GM12878 (cell line): Measurements from ENCODE around the gene SERTAD2. TPM values are rescaled to one million over a fixed set of nuclear protein-coding genes. Genes with fewer than 3 reads are reported as not detected.

Source experiments
- CHD4 ChIP-seq: fragments of 200-600 bp; sonication (generic); IDR thresholded peaks from 2 replicates; pipeline ENCODE4 v1.6.1; 2016; ENCODE audit warnings: mild to moderate bottlenecking
- MEF2B ChIP-seq: fragments of 450-650 bp; IDR thresholded peaks from 2 replicates; pipeline ENCODE4 v1.6.1; 2018; ENCODE audit warnings: mild to moderate bottlenecking, moderate library complexity; ENCODE audit not compliant: partially characterized antibody, poor library complexity, severe bottlenecking
- MXI1 ChIP-seq: fragments of 150-350 bp; IDR thresholded peaks from 2 replicates; pipeline ENCODE4 v1.6.1; 2011; ENCODE audit warnings: low read depth, mild to moderate bottlenecking, inconsistent platforms, low read length, improper control_type of control experiment
- NR2F1 ChIP-seq: fragments of 450-650 bp; conservative IDR thresholded peaks from 2 replicates; pipeline ENCODE4 v1.6.1; 2017; ENCODE audit warnings: mild to moderate bottlenecking
- RAD21 ChIP-seq: IDR thresholded peaks from 2 replicates; pipeline ENCODE4 v1.6.1; 2011; ENCODE audit warnings: mild to moderate bottlenecking, low read depth, low read length, moderate library complexity; ENCODE audit not compliant: insufficient read depth
- RB1 ChIP-seq: fragments of 450-650 bp; formaldehyde crosslinking; IDR thresholded peaks from 2 replicates; pipeline ENCODE4 v1.6.1; 2017; ENCODE audit warnings: mild to moderate bottlenecking, borderline replicate concordance
- SMC3 ChIP-seq: IDR thresholded peaks from 2 replicates; pipeline ENCODE4 v1.6.1; 2011; ENCODE audit warnings: low read length, improper control_type of control experiment, borderline replicate concordance
- TCF3 ChIP-seq: IDR thresholded peaks from 2 replicates; pipeline ENCODE4 v1.6.1; 2012; ENCODE audit warnings: low read depth, mild to moderate bottlenecking, low read length, borderline replicate concordance; ENCODE audit not compliant: insufficient read depth
- ZNF24 ChIP-seq: fragments of 450-650 bp; IDR thresholded peaks from 2 replicates; pipeline ENCODE4 v1.6.1; 2017; ENCODE audit warnings: antibody characterized with exemption, mild to moderate bottlenecking
- polyA plus RNA-seq, 11 experiments: library from polyadenylated mRNA; depleted of rRNA in 4 of 11; unstranded in 6 of 11; stranded (reverse) in 5 of 11; fragments of >200 nt; fragmentation: Nextera tagmentation in 4 of 11; fragmentation: Illumina TruSeq in 1 of 11; extraction: Ambion mirVana in 4 of 11; extraction: Trizol in 1 of 11; gene quantifications; 1 replicate in 1 of 11; 2 replicates in 10 of 11; pipeline versions ENCODE4 v1.2.1 to v1.2.3, GENCODE V29; 2011 to 2016; ENCODE audit warnings: inconsistent platforms in 2 of 11, missing spikeins in 2 of 11, low read depth in 1 of 11
- total RNA-seq, 4 experiments: library from RNA; depleted of rRNA in 3 of 4; stranded (reverse); fragments of >200 nt in 3 of 4; fragmentation: Illumina TruSeq in 1 of 4; extraction: Trizol in 1 of 4; gene quantifications; 2 replicates each; pipeline versions ENCODE4 v1.2.1 to v1.2.3, GENCODE V29; 2013 to 2021
- TF ChIP-seq, protein P1 (sequence below): fragments of 450-650 bp; IDR thresholded peaks from 2 replicates; pipeline ENCODE4 v1.6.1; 2016; ENCODE audit warnings: mild to moderate bottlenecking
- TF ChIP-seq, protein P2 (sequence below), 3 experiments: IDR thresholded peaks in 2 of 3; conservative IDR thresholded peaks in 1 of 3; 2 replicates each; pipeline ENCODE4 v1.5.1; 2011; ENCODE audit warnings: low read depth in 3 of 3, low read length in 3 of 3, mild to moderate bottlenecking in 3 of 3, control low read depth in 2 of 3, moderate library complexity in 2 of 3, inconsistent platforms in 1 of 3, mixed read lengths in 1 of 3; ENCODE audit not compliant: control insufficient read depth in 2 of 3, insufficient read depth in 1 of 3; ENCODE audit errors: extremely low read depth in 1 of 3
- TF ChIP-seq, protein P3 (sequence below): fragments of 150-350 bp; IDR thresholded peaks from 2 replicates; pipeline ENCODE4 v1.6.1; 2016; ENCODE audit warnings: low read depth, low read length
- TF ChIP-seq, protein P4 (sequence below): IDR thresholded peaks from 2 replicates; pipeline ENCODE4 v1.6.1; 2012; ENCODE audit warnings: improper control_type of control experiment, low read depth, low read length; ENCODE audit not compliant: insufficient replicate concordance

Gene SERTAD2
- total and polyA plus RNA-seq, 10 of the 15 experiments (the other 5 are each of a cell fraction or from before 2014, with no cell fraction given) = 7.9 to 28.7 (median 20.1) TPM

DNA sequence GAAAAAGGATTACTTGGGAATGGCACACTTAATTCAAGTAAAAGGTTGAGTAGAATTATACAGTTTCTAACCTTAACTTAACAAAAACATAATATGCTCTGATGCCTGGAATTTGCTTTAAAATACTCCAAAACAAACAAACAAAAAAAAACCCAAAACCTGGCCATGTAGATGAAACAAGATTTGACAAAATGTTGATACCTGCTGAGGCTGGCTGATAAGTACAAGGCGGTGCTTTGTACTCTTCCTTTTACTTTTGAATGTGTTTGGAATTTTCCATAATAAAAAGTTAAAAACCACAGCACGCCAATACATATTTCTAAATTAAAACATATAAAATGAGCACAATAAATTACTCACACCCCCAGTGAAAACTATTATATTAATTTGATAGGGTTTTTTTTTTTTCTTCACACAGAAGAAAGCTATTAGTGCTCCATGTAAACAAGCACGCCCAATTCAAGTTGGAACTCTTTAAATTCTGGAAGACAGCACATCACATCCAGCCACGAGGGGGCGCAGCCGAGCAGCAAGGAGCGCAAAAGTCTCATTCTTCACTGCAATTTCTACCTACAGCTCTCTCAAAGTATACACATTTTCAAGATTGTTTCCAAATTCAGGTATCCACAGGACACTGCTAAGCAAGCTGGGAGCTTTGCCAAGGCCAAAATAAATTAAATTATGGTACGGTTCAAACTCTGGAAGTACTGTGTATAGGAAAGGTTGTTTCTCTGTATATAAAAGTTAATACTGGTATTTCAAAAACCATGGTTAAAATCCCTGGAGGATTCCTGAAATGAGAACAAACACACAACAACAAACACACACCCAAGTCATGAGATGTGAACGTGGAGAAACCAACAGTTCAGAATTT lies 7.5 kb downstream of the SERTAD2 start (continued):
- TF ChIP-seq, protein P1, sequence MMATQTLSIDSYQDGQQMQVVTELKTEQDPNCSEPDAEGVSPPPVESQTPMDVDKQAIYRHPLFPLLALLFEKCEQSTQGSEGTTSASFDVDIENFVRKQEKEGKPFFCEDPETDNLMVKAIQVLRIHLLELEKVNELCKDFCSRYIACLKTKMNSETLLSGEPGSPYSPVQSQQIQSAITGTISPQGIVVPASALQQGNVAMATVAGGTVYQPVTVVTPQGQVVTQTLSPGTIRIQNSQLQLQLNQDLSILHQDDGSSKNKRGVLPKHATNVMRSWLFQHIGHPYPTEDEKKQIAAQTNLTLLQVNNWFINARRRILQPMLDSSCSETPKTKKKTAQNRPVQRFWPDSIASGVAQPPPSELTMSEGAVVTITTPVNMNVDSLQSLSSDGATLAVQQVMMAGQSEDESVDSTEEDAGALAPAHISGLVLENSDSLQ = no peak
- TF ChIP-seq MXI1 (peak; percentile 16; the same call in 1 of the 2 replicates), ZNF24 (no peak), RB1 (no peak), MEF2B (peak; percentile 43), CHD4 (no peak), RAD21 (peak; percentile 87), TCF3 (no peak), NR2F1 (no peak), SMC3 (peak; percentile 93)
- TF ChIP-seq, protein P2, sequence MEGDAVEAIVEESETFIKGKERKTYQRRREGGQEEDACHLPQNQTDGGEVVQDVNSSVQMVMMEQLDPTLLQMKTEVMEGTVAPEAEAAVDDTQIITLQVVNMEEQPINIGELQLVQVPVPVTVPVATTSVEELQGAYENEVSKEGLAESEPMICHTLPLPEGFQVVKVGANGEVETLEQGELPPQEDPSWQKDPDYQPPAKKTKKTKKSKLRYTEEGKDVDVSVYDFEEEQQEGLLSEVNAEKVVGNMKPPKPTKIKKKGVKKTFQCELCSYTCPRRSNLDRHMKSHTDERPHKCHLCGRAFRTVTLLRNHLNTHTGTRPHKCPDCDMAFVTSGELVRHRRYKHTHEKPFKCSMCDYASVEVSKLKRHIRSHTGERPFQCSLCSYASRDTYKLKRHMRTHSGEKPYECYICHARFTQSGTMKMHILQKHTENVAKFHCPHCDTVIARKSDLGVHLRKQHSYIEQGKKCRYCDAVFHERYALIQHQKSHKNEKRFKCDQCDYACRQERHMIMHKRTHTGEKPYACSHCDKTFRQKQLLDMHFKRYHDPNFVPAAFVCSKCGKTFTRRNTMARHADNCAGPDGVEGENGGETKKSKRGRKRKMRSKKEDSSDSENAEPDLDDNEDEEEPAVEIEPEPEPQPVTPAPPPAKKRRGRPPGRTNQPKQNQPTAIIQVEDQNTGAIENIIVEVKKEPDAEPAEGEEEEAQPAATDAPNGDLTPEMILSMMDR (IDR thresholded peaks at IDR 0.05 in 2 of 3, conservative IDR thresholded peaks at IDR 0.05 in 1 of 3; ENCODE audit: control insufficient read depth in 2 of 3, extremely low read depth in 1 of 3, insufficient read depth in 1 of 3, low read depth in 3 of 3, low read length in 3 of 3) = peak; percentile 82 to 94 (median 91)
- TF ChIP-seq, protein P3, sequence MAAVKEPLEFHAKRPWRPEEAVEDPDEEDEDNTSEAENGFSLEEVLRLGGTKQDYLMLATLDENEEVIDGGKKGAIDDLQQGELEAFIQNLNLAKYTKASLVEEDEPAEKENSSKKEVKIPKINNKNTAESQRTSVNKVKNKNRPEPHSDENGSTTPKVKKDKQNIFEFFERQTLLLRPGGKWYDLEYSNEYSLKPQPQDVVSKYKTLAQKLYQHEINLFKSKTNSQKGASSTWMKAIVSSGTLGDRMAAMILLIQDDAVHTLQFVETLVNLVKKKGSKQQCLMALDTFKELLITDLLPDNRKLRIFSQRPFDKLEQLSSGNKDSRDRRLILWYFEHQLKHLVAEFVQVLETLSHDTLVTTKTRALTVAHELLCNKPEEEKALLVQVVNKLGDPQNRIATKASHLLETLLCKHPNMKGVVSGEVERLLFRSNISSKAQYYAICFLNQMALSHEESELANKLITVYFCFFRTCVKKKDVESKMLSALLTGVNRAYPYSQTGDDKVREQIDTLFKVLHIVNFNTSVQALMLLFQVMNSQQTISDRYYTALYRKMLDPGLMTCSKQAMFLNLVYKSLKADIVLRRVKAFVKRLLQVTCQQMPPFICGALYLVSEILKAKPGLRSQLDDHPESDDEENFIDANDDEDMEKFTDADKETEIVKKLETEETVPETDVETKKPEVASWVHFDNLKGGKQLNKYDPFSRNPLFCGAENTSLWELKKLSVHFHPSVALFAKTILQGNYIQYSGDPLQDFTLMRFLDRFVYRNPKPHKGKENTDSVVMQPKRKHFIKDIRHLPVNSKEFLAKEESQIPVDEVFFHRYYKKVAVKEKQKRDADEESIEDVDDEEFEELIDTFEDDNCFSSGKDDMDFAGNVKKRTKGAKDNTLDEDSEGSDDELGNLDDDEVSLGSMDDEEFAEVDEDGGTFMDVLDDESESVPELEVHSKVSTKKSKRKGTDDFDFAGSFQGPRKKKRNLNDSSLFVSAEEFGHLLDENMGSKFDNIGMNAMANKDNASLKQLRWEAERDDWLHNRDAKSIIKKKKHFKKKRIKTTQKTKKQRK = no peak
- TF ChIP-seq, protein P4, sequence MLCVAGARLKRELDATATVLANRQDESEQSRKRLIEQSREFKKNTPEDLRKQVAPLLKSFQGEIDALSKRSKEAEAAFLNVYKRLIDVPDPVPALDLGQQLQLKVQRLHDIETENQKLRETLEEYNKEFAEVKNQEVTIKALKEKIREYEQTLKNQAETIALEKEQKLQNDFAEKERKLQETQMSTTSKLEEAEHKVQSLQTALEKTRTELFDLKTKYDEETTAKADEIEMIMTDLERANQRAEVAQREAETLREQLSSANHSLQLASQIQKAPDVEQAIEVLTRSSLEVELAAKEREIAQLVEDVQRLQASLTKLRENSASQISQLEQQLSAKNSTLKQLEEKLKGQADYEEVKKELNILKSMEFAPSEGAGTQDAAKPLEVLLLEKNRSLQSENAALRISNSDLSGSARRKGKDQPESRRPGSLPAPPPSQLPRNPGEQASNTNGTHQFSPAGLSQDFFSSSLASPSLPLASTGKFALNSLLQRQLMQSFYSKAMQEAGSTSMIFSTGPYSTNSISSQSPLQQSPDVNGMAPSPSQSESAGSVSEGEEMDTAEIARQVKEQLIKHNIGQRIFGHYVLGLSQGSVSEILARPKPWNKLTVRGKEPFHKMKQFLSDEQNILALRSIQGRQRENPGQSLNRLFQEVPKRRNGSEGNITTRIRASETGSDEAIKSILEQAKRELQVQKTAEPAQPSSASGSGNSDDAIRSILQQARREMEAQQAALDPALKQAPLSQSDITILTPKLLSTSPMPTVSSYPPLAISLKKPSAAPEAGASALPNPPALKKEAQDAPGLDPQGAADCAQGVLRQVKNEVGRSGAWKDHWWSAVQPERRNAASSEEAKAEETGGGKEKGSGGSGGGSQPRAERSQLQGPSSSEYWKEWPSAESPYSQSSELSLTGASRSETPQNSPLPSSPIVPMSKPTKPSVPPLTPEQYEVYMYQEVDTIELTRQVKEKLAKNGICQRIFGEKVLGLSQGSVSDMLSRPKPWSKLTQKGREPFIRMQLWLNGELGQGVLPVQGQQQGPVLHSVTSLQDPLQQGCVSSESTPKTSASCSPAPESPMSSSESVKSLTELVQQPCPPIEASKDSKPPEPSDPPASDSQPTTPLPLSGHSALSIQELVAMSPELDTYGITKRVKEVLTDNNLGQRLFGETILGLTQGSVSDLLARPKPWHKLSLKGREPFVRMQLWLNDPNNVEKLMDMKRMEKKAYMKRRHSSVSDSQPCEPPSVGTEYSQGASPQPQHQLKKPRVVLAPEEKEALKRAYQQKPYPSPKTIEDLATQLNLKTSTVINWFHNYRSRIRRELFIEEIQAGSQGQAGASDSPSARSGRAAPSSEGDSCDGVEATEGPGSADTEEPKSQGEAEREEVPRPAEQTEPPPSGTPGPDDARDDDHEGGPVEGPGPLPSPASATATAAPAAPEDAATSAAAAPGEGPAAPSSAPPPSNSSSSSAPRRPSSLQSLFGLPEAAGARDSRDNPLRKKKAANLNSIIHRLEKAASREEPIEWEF = no peak
